ENCODE measurements around the gene PLEKHM3. TPM values are rescaled to one million over a fixed set of nuclear protein-coding genes. Genes with fewer than 3 reads are reported as not detected.

Gene PLEKHM3
- total RNA-seq, 1 donor from 2014 or later, result 19.5 TPM

DNA sequence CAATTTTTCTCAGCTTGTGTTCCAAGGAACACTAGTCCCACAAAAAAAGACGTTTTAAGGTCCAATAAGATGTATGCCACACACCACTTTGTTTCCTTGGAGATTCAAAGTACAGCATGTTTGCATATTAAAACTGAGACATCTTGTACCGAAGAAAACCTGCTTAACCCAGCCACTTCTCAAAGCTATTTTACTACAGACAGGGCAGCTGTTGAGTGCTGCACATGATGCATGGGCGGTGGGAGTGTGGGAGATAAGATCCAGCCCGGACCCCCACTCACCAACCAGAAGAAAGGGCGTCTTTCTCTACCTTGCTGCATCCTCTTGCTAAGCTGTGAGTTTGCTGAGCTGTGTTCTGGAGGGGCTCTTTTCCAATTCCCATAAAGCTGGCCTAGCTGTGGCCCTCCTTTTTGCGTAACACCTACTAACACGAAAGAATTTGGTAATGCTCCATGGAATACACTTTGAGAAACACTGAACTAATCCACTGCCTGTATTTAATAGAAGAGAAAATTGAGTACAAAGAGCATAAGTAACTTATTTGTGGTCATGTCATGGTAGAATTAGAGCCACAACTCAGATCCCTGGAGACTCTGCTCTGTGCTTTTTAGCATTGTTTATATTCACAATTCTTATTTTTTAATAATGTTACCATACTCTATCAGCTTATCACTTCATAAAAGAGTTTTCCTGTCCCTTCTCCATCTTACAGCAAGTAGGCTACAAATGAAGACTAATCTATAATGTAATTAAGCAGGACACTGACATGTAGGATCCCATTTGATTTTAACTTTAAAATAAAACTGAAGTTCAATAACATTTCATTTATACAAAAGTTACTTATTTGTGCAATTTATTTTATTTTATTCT, 90.0 kb downstream of the PLEKHM3 start:
- no peak for TF ChIP-seq EZH2phosphoT487 (IDR thresholded peaks at IDR 0.05)
- no peak for TF ChIP-seq EZH2 (IDR thresholded peaks at IDR 0.05)
- TF ChIP-seq, protein P1, sequence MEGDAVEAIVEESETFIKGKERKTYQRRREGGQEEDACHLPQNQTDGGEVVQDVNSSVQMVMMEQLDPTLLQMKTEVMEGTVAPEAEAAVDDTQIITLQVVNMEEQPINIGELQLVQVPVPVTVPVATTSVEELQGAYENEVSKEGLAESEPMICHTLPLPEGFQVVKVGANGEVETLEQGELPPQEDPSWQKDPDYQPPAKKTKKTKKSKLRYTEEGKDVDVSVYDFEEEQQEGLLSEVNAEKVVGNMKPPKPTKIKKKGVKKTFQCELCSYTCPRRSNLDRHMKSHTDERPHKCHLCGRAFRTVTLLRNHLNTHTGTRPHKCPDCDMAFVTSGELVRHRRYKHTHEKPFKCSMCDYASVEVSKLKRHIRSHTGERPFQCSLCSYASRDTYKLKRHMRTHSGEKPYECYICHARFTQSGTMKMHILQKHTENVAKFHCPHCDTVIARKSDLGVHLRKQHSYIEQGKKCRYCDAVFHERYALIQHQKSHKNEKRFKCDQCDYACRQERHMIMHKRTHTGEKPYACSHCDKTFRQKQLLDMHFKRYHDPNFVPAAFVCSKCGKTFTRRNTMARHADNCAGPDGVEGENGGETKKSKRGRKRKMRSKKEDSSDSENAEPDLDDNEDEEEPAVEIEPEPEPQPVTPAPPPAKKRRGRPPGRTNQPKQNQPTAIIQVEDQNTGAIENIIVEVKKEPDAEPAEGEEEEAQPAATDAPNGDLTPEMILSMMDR (IDR thresholded peaks at IDR 0.05), result no peak
- H3K27me3 Mint-ChIP-seq (ENCODE audit: insufficient read depth, low read depth), result peaks cover 2% of the 10 kb centered on the region
- H3K4me3 Mint-ChIP-seq, result no peak overlapping the region
- no peak overlapping the region for H3K27ac Mint-ChIP-seq
- Histone ChIP-seq H2AFZ (replicated peaks) (no peak overlapping the region), H3K4me1 (peaks cover 59% of the 10 kb centered on the region), H3K4me2 (peak overlapping the region; percentile 45), H3K27ac (peak overlapping the region; percentile 48), H3K4me3 (no peak overlapping the region), H4K20me1 (ENCODE audit: low read depth) (no peaks in the 10 kb centered on the region), H3K79me2 (ENCODE audit: low read depth) (peaks cover 2% of the 10 kb centered on the region), H3F3A (ENCODE audit: low read depth) (peaks cover 36% of the 10 kb centered on the region), H3K27me3 (no peaks in the 10 kb centered on the region), H3K9me3 (ENCODE audit: low read depth) (no peaks in the 10 kb centered on the region), H3K9ac (no peak overlapping the region), H3K36me3 (no peaks in the 10 kb centered on the region)
- no peaks in the 10 kb centered on the region for H3K9me3 Mint-ChIP-seq
- H3K4me1 Mint-ChIP-seq, result no peaks in the 10 kb centered on the region
- H3K36me3 Mint-ChIP-seq, result peaks cover 4% of the 10 kb centered on the region
- no peak for DNase-seq (ENCODE audit: low spot score)

DNA sequence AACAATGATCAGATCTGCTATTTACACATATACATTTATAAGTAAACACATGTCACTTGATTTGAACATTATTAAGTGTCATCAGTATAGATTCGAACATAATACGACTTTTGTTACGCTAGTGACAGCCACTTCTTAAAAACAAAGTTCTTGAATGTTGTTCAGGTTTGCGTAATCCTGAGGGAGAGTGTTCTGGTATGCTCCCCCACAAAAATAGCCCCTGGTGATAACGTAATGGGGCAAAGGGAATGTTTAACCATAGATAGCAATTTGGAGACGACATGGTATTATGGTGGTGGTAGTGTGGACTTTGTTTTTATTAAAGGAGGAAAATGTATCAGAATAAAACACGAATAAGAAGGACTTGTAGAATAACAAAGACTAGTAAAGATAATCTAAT, 90.6 kb downstream of the PLEKHM3 start:
- H3K27me3 ChIP-seq, result no peaks in the 10 kb centered on the region
- peaks cover 55% of the 10 kb centered on the region for H3K4me1 ChIP-seq
- H3K9me3 Mint-ChIP-seq, result no peaks in the 10 kb centered on the region
- H3K27me3 Mint-ChIP-seq (ENCODE audit: insufficient read depth, low read depth), result peaks cover 2% of the 10 kb centered on the region
- H3F3A ChIP-seq (ENCODE audit: low read depth), result peaks cover 36% of the 10 kb centered on the region
- H3K36me3 ChIP-seq, result no peaks in the 10 kb centered on the region
- TF ChIP-seq, protein P1 (IDR thresholded peaks at IDR 0.05), result no peak
- TF ChIP-seq EZH2phosphoT487 (IDR thresholded peaks at IDR 0.05), result no peak
- no peak for TF ChIP-seq EZH2 (IDR thresholded peaks at IDR 0.05)
- no peak for DNase-seq (ENCODE audit: low spot score)
- H2AFZ ChIP-seq (replicated peaks), result no peak overlapping the region
- no peaks in the 10 kb centered on the region for H3K9me3 ChIP-seq (ENCODE audit: low read depth)
- H3K27ac ChIP-seq, result peak overlapping the region; percentile 77
- peak overlapping the region; percentile 37 for H3K4me2 ChIP-seq
- no peaks in the 10 kb centered on the region for H4K20me1 ChIP-seq (ENCODE audit: low read depth)
- no peaks in the 10 kb centered on the region for H3K4me1 Mint-ChIP-seq
- H3K4me3 Mint-ChIP-seq, result no peak overlapping the region
- peaks cover 4% of the 10 kb centered on the region for H3K36me3 Mint-ChIP-seq
- H3K9ac ChIP-seq, result no peak overlapping the region
- no peak overlapping the region for H3K27ac Mint-ChIP-seq
- peaks cover 2% of the 10 kb centered on the region for H3K79me2 ChIP-seq (ENCODE audit: low read depth)
- H3K4me3 ChIP-seq, result no peak overlapping the region

DNA sequence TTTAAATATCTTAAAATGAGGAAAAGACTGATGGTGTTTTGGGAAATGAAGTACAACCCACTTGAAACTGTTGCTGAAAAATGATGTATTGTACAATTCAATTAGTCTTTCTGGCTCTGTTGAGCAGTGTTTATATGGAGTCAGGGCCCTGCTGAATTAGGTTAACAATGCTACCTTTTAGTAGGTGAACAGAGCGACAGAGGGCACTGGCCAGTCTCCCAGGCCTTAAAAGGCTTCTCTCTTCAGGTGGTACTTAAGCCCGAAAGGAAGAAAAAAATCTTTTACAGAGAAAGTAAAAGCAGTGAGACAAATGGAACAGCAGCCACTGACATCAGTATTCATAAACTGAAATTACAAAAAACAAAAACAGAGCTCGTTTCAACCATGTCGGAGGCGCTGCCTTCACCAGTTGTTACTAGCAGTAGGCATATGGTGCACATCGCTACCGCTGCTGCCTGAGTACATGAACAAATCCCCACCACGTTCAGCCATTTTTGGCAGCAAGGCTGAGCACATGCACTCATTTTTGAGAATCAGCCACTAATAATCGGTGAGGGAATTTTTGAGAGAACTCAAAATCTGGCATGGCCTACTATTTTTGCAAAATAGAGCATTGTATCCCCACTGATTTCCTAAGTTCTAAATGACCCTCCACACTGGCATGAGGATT, 91.8 kb downstream of the PLEKHM3 start:
- H2AFZ ChIP-seq (replicated peaks), result no peak overlapping the region
- peak; percentile 54 for DNase-seq (ENCODE audit: low spot score)
- no peak overlapping the region for H3K4me3 ChIP-seq

More for the DNA sequence above, 91.8 kb downstream of the PLEKHM3 start:
- Histone ChIP-seq H3K4me2 (peak overlapping the region; percentile 57), H3K27ac (peak overlapping the region; percentile 77), H3K36me3 (no peaks in the 10 kb centered on the region), H3F3A (ENCODE audit: low read depth) (peaks cover 32% of the 10 kb centered on the region), H3K27me3 (no peaks in the 10 kb centered on the region), H3K4me1 (peaks cover 43% of the 10 kb centered on the region), H3K9ac (no peak overlapping the region), H3K79me2 (ENCODE audit: low read depth) (peaks cover 2% of the 10 kb centered on the region), H4K20me1 (ENCODE audit: low read depth) (no peaks in the 10 kb centered on the region), H3K9me3 (ENCODE audit: low read depth) (no peaks in the 10 kb centered on the region)
- H3K4me3 Mint-ChIP-seq, result no peak overlapping the region
- H3K36me3 Mint-ChIP-seq, result peaks cover 4% of the 10 kb centered on the region
- no peaks in the 10 kb centered on the region for H3K4me1 Mint-ChIP-seq
- H3K27me3 Mint-ChIP-seq (ENCODE audit: insufficient read depth, low read depth), result peaks cover 2% of the 10 kb centered on the region
- H3K9me3 Mint-ChIP-seq, result no peaks in the 10 kb centered on the region
- TF ChIP-seq EZH2phosphoT487 (IDR thresholded peaks at IDR 0.05), result no peak
- TF ChIP-seq EZH2 (IDR thresholded peaks at IDR 0.05), result no peak
- TF ChIP-seq, protein P1 (IDR thresholded peaks at IDR 0.05), result no peak
- no peak overlapping the region for H3K27ac Mint-ChIP-seq
